Hematopoietic multipotent progenitor cell treated with erythropoietin and hydrocortisone succinate and interleukin-3 and kit ligand, for 4 days (in vitro differentiated cells): ENCODE results near the gene RBMX2.
A peak's percentile ranks its signal among the peaks of the same experiment; 100 is the strongest.
"Not testable (repeated sequence)": the region's sequence is repeated elsewhere in the genome, so short reads cannot be mapped to it uniquely, and the experiment has no call there.

Experiments
- DNase-seq: peaks from one replicate; pipeline ENCODE4 v3.0.0-alpha.2; 2015

The RBMX2 gene

GRCh38 chrX:130401415-130402207, at the start of gene RBMX2:
TSS of gene RBMX2 (plus strand) at chrX:130401987. CDS start at chrX:130402033, 46 bp downstream.
- DNase-seq = peak; percentile 87

- DNase-seq = not testable (repeated sequence)
Measured at GRCh38 chrX:130352050-130352449, 49.7 kb upstream of the RBMX2 start.

- no peak for DNase-seq
Measured at GRCh38 chrX:130376077-130376476, 25.7 kb upstream of the RBMX2 start.

GRCh38 chrX:130378024-130378669, 23.6 kb upstream of the RBMX2 start:
- DNase-seq = peak; percentile 4

GRCh38 chrX:130385520-130385919, 16.3 kb upstream of the RBMX2 start, which contains the start of gene GPR119:
TSS of gene GPR119 (minus strand) at chrX:130385674. CDS start at chrX:130385447, 227 bp downstream.
- DNase-seq = no peak

GRCh38 chrX:130386408-130386808, 15.4 kb upstream of the RBMX2 start:
- no peak for DNase-seq

- DNase-seq = peak; percentile 51
Measured at GRCh38 chrX:130393451-130394074, 8.2 kb upstream of the RBMX2 start.

GRCh38 chrX:130395341-130395740, 6.4 kb upstream of the RBMX2 start:
- no peak for DNase-seq

GRCh38 chrX:130402208-130402684, 459 bp downstream of the RBMX2 start:
- no peak for DNase-seq

- DNase-seq = peak; percentile 33
Measured at GRCh38 chrX:130413415-130413814, 11.6 kb downstream of the RBMX2 start.

GRCh38 chrX:130414800-130415199, 13.0 kb downstream of the RBMX2 start:
- DNase-seq = no peak

GRCh38 chrX:130415201-130415600, 13.4 kb downstream of the RBMX2 start:
- peak; percentile 12 for DNase-seq

- DNase-seq = no peak
Measured at GRCh38 chrX:130416785-130417184, 15.0 kb downstream of the RBMX2 start.

GRCh38 chrX:130418066-130418465, 16.3 kb downstream of the RBMX2 start:
- DNase-seq = no peak

GRCh38 chrX:130418740-130419139, 17.0 kb downstream of the RBMX2 start:
- no peak for DNase-seq

GRCh38 chrX:130419263-130419662, 17.5 kb downstream of the RBMX2 start:
- DNase-seq = no peak

GRCh38 chrX:130426531-130426930, 24.7 kb downstream of the RBMX2 start:
- no peak for DNase-seq

GRCh38 chrX:130429236-130429635, 27.4 kb downstream of the RBMX2 start:
- not testable (repeated sequence) for DNase-seq

- DNase-seq = no peak
Measured at GRCh38 chrX:130435937-130436336, 34.1 kb downstream of the RBMX2 start.

- DNase-seq = not testable (repeated sequence)
Measured at GRCh38 chrX:130437996-130438395, 36.2 kb downstream of the RBMX2 start.

GRCh38 chrX:130443875-130444274, 42.1 kb downstream of the RBMX2 start:
- no peak for DNase-seq

- no peak for DNase-seq
Measured at GRCh38 chrX:130444641-130445336, 43.0 kb downstream of the RBMX2 start.

GRCh38 chrX:130446974-130447373, 45.2 kb downstream of the RBMX2 start:
- DNase-seq = no peak
